A549 treated with GW870086 at 1 μM for 4 hours (cell line): ENCODE data around the gene C2CD3. TPM values are rescaled to one million over a fixed set of nuclear protein-coding genes. Genes with fewer than 3 reads are reported as not detected.

ENCODE experiments used
- total RNA-seq: library from RNA; stranded (reverse); fragments of 200-300 nt; extraction: Qiagen RNA extraction; gene quantifications from 5 replicates; pipeline ENCODE4 v1.2.3, GENCODE V29; 2022; ENCODE audit warnings: low read depth

C2CD3 gene, protein sequence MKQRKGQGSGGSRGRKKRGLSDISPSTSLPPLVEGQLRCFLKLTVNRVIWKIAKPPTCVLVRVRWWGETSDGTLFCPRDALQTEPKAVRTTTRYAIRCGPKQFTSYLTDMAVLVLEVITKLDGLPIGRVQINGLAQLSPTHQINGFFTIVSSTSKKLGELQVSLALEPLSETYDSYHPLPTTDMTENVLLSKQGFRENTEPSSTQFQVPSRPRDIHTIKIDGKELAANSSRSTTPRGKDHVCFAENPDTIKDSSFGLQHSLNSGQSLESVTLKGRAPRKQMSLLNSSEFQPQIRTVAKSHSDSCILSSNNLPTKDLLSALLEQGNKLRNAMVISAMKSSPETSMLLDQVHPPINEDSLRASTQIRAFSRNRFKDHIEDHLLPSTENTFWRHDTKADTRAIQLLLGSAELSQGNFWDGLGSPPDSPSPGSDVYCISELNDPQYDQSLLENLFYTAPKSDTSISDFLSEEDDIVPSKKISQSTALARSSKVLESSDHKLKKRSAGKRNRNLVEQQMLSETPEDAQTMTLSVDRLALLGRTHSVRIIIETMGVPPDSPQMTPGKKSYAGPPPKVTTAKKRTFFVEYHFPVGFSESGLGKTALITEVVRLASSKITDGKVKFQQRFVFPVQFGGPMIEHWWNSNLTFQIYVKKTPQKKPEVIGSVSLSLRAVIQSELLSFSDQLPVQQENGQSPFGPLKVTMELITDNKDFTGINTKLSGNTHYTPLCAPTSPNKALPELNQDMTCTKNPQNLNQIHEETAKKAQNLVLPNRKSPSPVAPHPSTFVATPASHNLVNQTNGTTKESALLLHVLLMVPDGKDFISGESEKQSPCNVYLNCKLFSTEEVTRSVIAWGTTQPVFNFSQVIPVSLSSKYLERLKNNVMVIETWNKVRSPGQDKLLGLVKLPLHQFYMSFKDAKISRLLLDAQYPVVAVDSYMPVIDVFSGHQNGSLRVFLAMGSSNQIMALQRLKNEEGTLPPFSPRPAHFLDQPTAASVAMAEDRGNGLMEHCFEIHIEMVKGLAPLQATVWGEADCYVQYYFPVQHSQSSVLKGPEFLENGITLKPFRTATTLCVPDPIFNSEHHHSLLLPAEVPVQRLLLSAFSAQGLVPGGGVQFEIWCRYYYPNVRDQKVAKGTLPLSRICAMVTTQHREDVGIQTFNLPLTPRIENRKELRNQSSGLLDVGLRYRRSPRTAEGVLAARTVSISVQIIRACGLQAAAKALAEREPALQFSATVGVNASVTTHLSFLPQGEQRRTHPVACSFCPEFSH (N-terminal part only)
- 15.8 to 18.5 TPM (median 17.0 TPM) in 5 replicates for total RNA-seq

DNA sequence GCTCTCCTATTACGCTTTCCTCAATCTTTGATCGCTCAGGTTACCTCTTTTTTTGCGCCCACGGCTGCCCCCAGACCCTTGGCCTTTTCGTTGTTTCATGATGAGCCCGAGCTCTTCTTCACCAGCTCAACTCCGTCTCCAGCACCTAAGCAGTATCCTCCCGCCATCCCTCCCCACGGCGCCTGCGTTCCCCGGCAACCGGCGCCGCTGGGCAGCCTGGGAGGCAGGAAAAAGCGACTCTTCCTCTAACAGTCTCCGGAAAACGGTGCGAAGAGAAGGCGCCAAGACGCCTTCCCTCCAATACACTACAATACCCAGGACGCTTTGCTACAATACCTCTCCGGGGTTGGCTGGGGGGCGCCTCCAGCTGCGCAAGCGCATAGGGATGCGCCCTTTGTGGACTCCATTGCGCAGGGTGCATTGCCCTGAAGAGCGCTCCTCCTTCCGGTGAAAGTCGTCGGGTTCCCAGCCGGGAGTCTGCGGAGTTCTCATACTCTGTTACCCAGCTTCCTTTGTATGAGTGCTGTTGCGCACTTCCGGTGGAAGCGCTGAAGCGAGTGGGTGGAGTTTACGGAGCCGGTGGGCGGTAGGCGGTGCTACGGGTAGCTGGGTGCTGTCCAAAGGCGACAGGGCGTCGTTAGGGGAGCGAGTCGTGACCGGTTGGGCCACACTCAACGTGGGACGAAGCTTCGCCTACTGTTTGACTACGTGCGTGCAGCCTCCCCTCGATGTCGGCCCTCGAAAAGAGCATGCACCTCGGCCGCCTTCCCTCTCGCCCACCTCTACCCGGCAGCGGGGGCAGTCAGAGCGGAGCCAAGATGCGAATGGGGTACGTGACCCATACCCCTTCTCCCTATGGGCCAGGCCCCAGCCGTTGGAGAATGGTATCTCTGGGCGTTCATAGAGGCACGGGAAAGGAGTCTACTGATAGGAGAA lies at the start of gene C2CD3, which contains the start of gene PPME1:
Gene C2CD3, minus strand, starts transcription at position 309 of the 936 bp plus-strand sequence. Its CDS starts 210 bp downstream, at position 99.
Gene PPME1, plus strand, starts transcription at position 596 of the 936 bp plus-strand sequence. Its CDS starts 133 bp downstream, at position 729.

DNA sequence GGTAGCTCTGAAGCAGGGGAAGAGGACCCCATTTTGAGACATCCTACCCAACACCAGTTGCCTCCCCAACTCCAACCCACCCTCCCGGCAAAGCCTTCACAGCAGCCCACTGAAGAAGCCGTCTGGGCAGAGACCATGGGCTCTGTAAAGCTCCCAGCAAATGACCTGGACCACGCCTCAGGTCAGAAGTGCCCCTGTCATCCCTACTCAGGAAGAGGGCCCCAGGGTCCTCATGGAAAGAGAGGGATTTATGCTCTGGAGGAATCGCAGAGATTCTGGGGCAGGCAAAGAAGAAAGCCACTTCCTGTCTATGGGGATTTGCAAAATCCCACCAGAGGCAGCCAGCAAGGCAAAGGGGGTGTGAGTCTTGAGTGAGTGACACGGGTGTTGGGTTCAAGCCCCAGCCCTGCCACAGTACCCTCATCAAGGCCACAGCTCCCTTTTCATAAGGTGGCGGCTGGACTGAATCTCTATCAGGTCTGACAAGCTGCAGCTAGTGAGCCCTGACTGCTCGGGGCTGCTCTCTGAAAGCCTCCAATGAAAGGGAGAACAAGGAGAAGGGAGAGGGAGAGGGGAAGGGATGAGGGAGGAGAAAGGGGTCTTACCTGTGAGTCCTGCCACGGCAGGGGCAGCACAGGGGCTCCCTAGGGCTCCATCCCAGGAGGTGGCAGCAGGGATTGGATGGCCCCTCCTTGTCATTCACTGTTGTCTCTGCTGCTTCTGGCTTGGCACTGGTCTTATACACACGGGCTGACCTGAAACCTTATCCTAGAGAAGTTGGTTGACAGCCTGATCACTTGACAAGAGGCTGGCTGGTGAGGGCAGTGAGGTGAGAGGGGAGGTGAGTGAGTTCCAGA lies 162.2 kb downstream of the C2CD3 start, which contains the start of gene UCP3:
Gene UCP3, minus strand, starts transcription at position 713 of the 857 bp plus-strand sequence. CDS start 2,043 bp downstream, outside the sequence.

DNA sequence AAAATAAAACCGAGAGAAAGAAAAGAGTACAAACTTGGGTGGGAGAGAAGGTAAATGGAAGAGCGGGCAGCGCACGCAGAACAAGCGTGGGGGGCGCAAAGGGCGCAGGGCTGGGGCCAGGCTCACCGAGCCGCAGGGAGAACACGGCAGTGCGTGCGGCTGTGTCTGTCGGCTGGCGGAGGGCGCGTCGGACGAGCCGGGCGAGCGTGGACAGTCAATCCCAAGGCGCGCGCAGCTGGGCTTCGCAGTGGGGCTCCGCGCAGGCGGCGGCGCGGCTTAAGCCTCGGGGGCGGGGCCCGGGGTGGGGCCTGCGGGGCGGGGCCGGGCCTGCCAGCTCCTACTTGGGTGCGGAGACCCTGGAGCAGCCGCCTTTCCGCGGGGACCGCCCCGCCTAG lies 188.2 kb downstream of the C2CD3 start, which contains the start of gene UCP2:
Gene UCP2, minus strand, starts transcription at position 249 of the 395 bp plus-strand sequence. CDS start 4,465 bp downstream, outside the sequence.

Other genes with a start within 250 kb of the C2CD3 start
- gene DNAJB13, start 220.0 kb downstream of the C2CD3 start, total RNA-seq, result 0.27 to 1.3 TPM (median 0.57 TPM) in 5 replicates
- gene UCP2, start 188.2 kb downstream of the C2CD3 start, total RNA-seq, result 81.3 to 93.5 TPM (median 86.1 TPM) in 5 replicates
- gene UCP3, start 161.9 kb downstream of the C2CD3 start, total RNA-seq, result 0.97 to 3.0 TPM (median 1.4 TPM) in 5 replicates
- 47.4 to 57.9 TPM (median 53.9 TPM) in 5 replicates for gene PPME1, start 287 bp upstream of the C2CD3 start, total RNA-seq
- gene P4HA3, start 140.6 kb upstream of the C2CD3 start, total RNA-seq, result 40.7 to 60.7 TPM (median 52.7 TPM) in 5 replicates
- 10.4 to 21.2 TPM (median 17.5 TPM) in 5 replicates for gene PGM2L1, start 227.4 kb upstream of the C2CD3 start, total RNA-seq